Measurements from ENCODE around the gene KRTAP5-4. TPM values are rescaled to one million over a fixed set of nuclear protein-coding genes. Genes with fewer than 3 reads are reported as not detected.

KRTAP5-4 gene
- total and polyA plus RNA-seq, 2 donors (not counting 1 experiment from before 2014, with no cell fraction given) = not detected

- peaks cover 0 to 18% (median 1%) of the 10 kb centered on the region in 4 experiments for H3K27me3 ChIP-seq (replicated peaks in 1 of 4; ENCODE audit: control extremely low read depth in 1 of 4, control insufficient read depth in 3 of 4, insufficient read depth in 4 of 4, low read length in 3 of 4)
- no peaks in the 10 kb centered on the region for H4K20me1 ChIP-seq (ENCODE audit: control insufficient read depth, insufficient read depth, low read length, poor library complexity, severe bottlenecking)
- H3K9me3 Mint-ChIP-seq (ENCODE audit: insufficient read depth) = no peaks in the 10 kb centered on the region
- no peak overlapping the region for H3K4me2 ChIP-seq (replicated peaks; ENCODE audit: low read depth, low read length, poor library complexity, severe bottlenecking)
- 90% methylated on average over 16 of the region's 16 CpGs for WGBS (ENCODE audit: insufficient coverage)
- peaks cover 26% of the 10 kb centered on the region for H3K27me3 Mint-ChIP-seq
- H3K4me1 ChIP-seq (ENCODE audit: control insufficient read depth in 2 of 2, insufficient read depth in 2 of 2, low read length in 2 of 2) = peaks cover 7 to 8% of the 10 kb centered on the region in 2 donors
- H3K4me1 Mint-ChIP-seq = peaks cover 3% of the 10 kb centered on the region
- no peak for TF ChIP-seq EZH2 (IDR thresholded peaks at IDR 0.05; ENCODE audit: borderline replicate concordance, insufficient read depth, low read depth, low read length, poor library complexity, severe bottlenecking)
- TF ChIP-seq CTCF (IDR thresholded peaks at IDR 0.05) = no peak
- H3K4me3 Mint-ChIP-seq = no peak overlapping the region
- intact Hi-C loops (cut with micrococcal nuclease) = no loop called here
- no peaks in the 10 kb centered on the region for H3K36me3 ChIP-seq (replicated peaks in 1 of 2; ENCODE audit: control extremely low read depth in 1 of 2, control insufficient read depth in 1 of 2, extremely low read depth in 1 of 2, insufficient read depth in 2 of 2, low read length in 1 of 2)
- H3K9me3 ChIP-seq (ENCODE audit: control extremely low read depth in 1 of 3, control insufficient read depth in 2 of 3, insufficient read depth in 1 of 3, low read length in 2 of 3) = no peaks in the 10 kb centered on the region
- no peak for ATAC-seq (ENCODE audit: low read depth)
- no peak for DNase-seq
- H3K79me2 ChIP-seq (ENCODE audit: control insufficient read depth, insufficient read depth, low read length) = no peaks in the 10 kb centered on the region
- H3K9ac ChIP-seq (ENCODE audit: low read length) = no peak overlapping the region
- H3K4me3 ChIP-seq (ENCODE audit: control extremely low read depth in 1 of 5, extremely low read depth in 1 of 5, insufficient read depth in 1 of 5, low read depth in 2 of 5, low read length in 4 of 5) = no peak overlapping the region
- ChIA-PET CTCF (interaction anchor here (1.0 kb wide), 1 partner anchor 29 kb away, joined by 4 read pairs; no protein-coding TSS in a partner anchor), POLR2A (no interaction called here)
- no peak overlapping the region for H2AFZ ChIP-seq (ENCODE audit: insufficient read depth, low read depth, low read length, poor library complexity, severe bottlenecking)
- H3K27ac ChIP-seq (ENCODE audit: low read length in 2 of 2) = no peak overlapping the region
- H3K27ac Mint-ChIP-seq = no peak overlapping the region
Measured at GRCh38 chr11:1624621-1625020, 2.7 kb upstream of the KRTAP5-4 start.

GRCh38 chr11:1623716-1624115, 1.8 kb upstream of the KRTAP5-4 start:
- no peak overlapping the region for H3K4me3 Mint-ChIP-seq
- H3K27me3 Mint-ChIP-seq = peaks cover 22% of the 10 kb centered on the region
- Histone ChIP-seq H3K9me3 (ENCODE audit: control extremely low read depth in 1 of 3, control insufficient read depth in 2 of 3, insufficient read depth in 1 of 3, low read length in 2 of 3) (no peaks in the 10 kb centered on the region), H2AFZ (ENCODE audit: insufficient read depth, low read depth, low read length, poor library complexity, severe bottlenecking) (no peak overlapping the region), H3K4me2 (replicated peaks; ENCODE audit: low read depth, low read length, poor library complexity, severe bottlenecking) (no peak overlapping the region), H3K36me3 (replicated peaks in 1 of 2; ENCODE audit: control extremely low read depth in 1 of 2, control insufficient read depth in 1 of 2, extremely low read depth in 1 of 2, insufficient read depth in 2 of 2, low read length in 1 of 2) (no peaks in the 10 kb centered on the region), H3K79me2 (ENCODE audit: control insufficient read depth, insufficient read depth, low read length) (no peaks in the 10 kb centered on the region), H3K4me1 (ENCODE audit: control insufficient read depth in 2 of 2, insufficient read depth in 2 of 2, low read length in 2 of 2) (peaks cover 2% of the 10 kb centered on the region in 2 donors), H3K27me3 (replicated peaks in 1 of 4; ENCODE audit: control extremely low read depth in 1 of 4, control insufficient read depth in 3 of 4, insufficient read depth in 4 of 4, low read length in 3 of 4) (peaks cover 0 to 9% (median 0%) of the 10 kb centered on the region in 4 experiments), H3K27ac (ENCODE audit: low read length in 2 of 2) (no peak overlapping the region), H4K20me1 (ENCODE audit: control insufficient read depth, insufficient read depth, low read length, poor library complexity, severe bottlenecking) (no peaks in the 10 kb centered on the region), H3K4me3 (ENCODE audit: control extremely low read depth in 1 of 5, extremely low read depth in 1 of 5, insufficient read depth in 1 of 5, low read depth in 2 of 5, low read length in 4 of 5) (no peak overlapping the region), H3K9ac (ENCODE audit: low read length) (no peak overlapping the region)
- H3K4me1 Mint-ChIP-seq = peaks cover 5% of the 10 kb centered on the region
- 91% methylated on average over 9 of the region's 9 CpGs for WGBS (ENCODE audit: insufficient coverage)
- intact Hi-C loops (cut with micrococcal nuclease) = no loop called here
- H3K9me3 Mint-ChIP-seq (ENCODE audit: insufficient read depth) = no peaks in the 10 kb centered on the region
- TF ChIP-seq CTCF (IDR thresholded peaks at IDR 0.05) (no peak), EZH2 (IDR thresholded peaks at IDR 0.05; ENCODE audit: borderline replicate concordance, insufficient read depth, low read depth, low read length, poor library complexity, severe bottlenecking) (no peak)
- ATAC-seq (ENCODE audit: low read depth) (no peak), DNase-seq (no peak)
- H3K27ac Mint-ChIP-seq = no peak overlapping the region
- ChIA-PET POLR2A (no interaction called here), CTCF (interaction anchor here (0.8 to 1.0 kb wide), 2 partner anchors 28 to 789 kb away, joined by 3 to 4 read pairs; no protein-coding TSS in a partner anchor)

All from B cell (primary cell).